ENCODE data around the gene FAM153A.
"Not testable (repeated sequence)": the region's sequence is repeated elsewhere in the genome, so short reads cannot be mapped to it uniquely, and the experiment has no call there.

Gene FAM153A

GRCh38 chr5:177723831-177724485, 58.7 kb downstream of the FAM153A start:
- DNase-seq, result not testable (repeated sequence)

- not testable (repeated sequence) for DNase-seq
Measured at GRCh38 chr5:177722829-177723228, 59.9 kb downstream of the FAM153A start.

GRCh38 chr5:177719989-177720388, 62.7 kb downstream of the FAM153A start:
- DNase-seq, result not testable (repeated sequence)

- DNase-seq, result not testable (repeated sequence)
Measured at GRCh38 chr5:177715423-177715822, 67.3 kb downstream of the FAM153A start.

GRCh38 chr5:177696100-177696499, 86.6 kb downstream of the FAM153A start:
- DNase-seq, result not testable (repeated sequence)

- not testable (repeated sequence) for DNase-seq
Measured at GRCh38 chr5:177695356-177695930, 87.3 kb downstream of the FAM153A start.

GRCh38 chr5:177694518-177694835, 88.2 kb downstream of the FAM153A start:
- DNase-seq, result not testable (repeated sequence)

GRCh38 chr5:177693671-177694517, 88.8 kb downstream of the FAM153A start:
- DNase-seq, result not testable (repeated sequence)

GRCh38 chr5:177692969-177693368, 89.7 kb downstream of the FAM153A start:
- not testable (repeated sequence) for DNase-seq

GRCh38 chr5:177692507-177692906, 90.2 kb downstream of the FAM153A start:
- not testable (repeated sequence) for DNase-seq

- DNase-seq, result not testable (repeated sequence)
Measured at GRCh38 chr5:177689011-177689610, 93.6 kb downstream of the FAM153A start.

- not testable (repeated sequence) for DNase-seq
Measured at GRCh38 chr5:177688091-177688490, 94.6 kb downstream of the FAM153A start.

GRCh38 chr5:177681920-177682319, 100.8 kb downstream of the FAM153A start:
- DNase-seq, result not testable (repeated sequence)
